ENCODE results near the gene S100A8. TPM values are rescaled to one million over a fixed set of nuclear protein-coding genes. Genes with fewer than 3 reads are reported as not detected.

The S100A8 gene
- total and polyA plus RNA-seq, 4 donors = 38.4 to 99.3 (median 41.9) TPM

DNA sequence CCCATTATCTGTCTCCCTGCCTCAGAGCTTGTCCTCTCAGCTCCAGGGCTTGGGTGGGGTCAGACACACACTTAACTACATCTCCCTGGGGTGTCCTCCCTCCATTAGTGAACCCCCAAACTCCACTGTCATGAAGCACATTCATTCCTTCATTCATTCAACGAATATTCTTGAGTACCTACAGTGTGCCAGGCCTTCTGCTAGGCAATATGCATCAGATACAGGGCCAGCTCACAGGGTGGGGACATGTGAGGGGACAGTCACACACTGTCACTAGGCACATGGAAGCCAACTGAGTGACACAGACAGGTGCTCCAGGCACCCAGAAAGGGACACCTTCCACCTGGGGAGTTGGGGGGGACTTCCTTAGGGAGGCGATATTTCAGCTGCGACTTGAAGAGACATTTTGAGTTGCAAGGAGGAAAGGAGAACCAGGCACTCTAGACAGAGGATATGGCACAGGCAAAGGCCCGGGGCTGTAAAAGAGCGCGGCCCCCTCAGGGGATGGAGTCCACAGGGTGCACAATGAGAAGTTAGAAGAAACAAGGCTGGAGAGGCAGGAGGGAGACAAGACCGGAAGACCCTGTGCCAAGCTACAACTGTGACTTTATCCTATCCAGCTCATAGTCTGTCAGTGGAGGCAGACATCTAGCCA is 8.7 kb upstream of the S100A8 start:
- Histone ChIP-seq H3K9ac (ENCODE audit: low read depth in 1 of 2, low read length in 2 of 2) (no peak overlapping the region), H3K27ac (ENCODE audit: low read depth in 1 of 2, low read length in 2 of 2) (no peak overlapping the region), H3K9me3 (ENCODE audit: control insufficient read depth in 4 of 4, low read length in 3 of 4) (no peaks in the 10 kb centered on the region), H3K4me3 (ENCODE audit: low read depth in 1 of 3, low read length in 3 of 3) (no peak overlapping the region), H3K36me3 (ENCODE audit: control insufficient read depth in 4 of 4, insufficient read depth in 3 of 4, low read depth in 1 of 4, low read length in 3 of 4) (no peaks in the 10 kb centered on the region), H3K27me3 (ENCODE audit: control insufficient read depth in 4 of 4, insufficient read depth in 4 of 4, low read length in 3 of 4) (peaks cover 0 to under 1% (median 0%) of the 10 kb centered on the region in 4 donors), H3K4me1 (ENCODE audit: control insufficient read depth in 4 of 4, insufficient read depth in 4 of 4, low read length in 3 of 4) (no peaks in the 10 kb centered on the region)
- DNase-seq (ENCODE audit: low spot score) = peak; percentile 22
- 79% methylated on average over 7 of the region's 7 CpGs for WGBS
- no peak for TF ChIP-seq RAD21 (IDR thresholded peaks at IDR 0.05)
- no peak for TF ChIP-seq RXRA (IDR thresholded peaks at IDR 0.05)
- no peak for TF ChIP-seq FOXA1 (IDR thresholded peaks at IDR 0.05)
- TF ChIP-seq HNF4G (IDR thresholded peaks at IDR 0.05) = no peak
- no peak for TF ChIP-seq YY1 (IDR thresholded peaks at IDR 0.05)

- Histone ChIP-seq H3K4me1 (ENCODE audit: control insufficient read depth in 4 of 4, insufficient read depth in 4 of 4, low read length in 3 of 4) (no peaks in the 10 kb centered on the region), H3K4me3 (ENCODE audit: low read depth in 1 of 3, low read length in 3 of 3) (no peak overlapping the region), H3K36me3 (ENCODE audit: control insufficient read depth in 4 of 4, insufficient read depth in 3 of 4, low read depth in 1 of 4, low read length in 3 of 4) (no peaks in the 10 kb centered on the region), H3K9ac (ENCODE audit: low read depth in 1 of 2, low read length in 2 of 2) (no peak overlapping the region), H3K9me3 (ENCODE audit: control insufficient read depth in 4 of 4, low read length in 3 of 4) (no peaks in the 10 kb centered on the region), H3K27ac (ENCODE audit: low read depth in 1 of 2, low read length in 2 of 2) (no peak overlapping the region), H3K27me3 (ENCODE audit: control insufficient read depth in 4 of 4, insufficient read depth in 4 of 4, low read length in 3 of 4) (peaks cover 0 to 5% (median 0%) of the 10 kb centered on the region in 4 donors)
- peak; percentile 23 for DNase-seq (ENCODE audit: low spot score)
- TF ChIP-seq, protein P1, sequence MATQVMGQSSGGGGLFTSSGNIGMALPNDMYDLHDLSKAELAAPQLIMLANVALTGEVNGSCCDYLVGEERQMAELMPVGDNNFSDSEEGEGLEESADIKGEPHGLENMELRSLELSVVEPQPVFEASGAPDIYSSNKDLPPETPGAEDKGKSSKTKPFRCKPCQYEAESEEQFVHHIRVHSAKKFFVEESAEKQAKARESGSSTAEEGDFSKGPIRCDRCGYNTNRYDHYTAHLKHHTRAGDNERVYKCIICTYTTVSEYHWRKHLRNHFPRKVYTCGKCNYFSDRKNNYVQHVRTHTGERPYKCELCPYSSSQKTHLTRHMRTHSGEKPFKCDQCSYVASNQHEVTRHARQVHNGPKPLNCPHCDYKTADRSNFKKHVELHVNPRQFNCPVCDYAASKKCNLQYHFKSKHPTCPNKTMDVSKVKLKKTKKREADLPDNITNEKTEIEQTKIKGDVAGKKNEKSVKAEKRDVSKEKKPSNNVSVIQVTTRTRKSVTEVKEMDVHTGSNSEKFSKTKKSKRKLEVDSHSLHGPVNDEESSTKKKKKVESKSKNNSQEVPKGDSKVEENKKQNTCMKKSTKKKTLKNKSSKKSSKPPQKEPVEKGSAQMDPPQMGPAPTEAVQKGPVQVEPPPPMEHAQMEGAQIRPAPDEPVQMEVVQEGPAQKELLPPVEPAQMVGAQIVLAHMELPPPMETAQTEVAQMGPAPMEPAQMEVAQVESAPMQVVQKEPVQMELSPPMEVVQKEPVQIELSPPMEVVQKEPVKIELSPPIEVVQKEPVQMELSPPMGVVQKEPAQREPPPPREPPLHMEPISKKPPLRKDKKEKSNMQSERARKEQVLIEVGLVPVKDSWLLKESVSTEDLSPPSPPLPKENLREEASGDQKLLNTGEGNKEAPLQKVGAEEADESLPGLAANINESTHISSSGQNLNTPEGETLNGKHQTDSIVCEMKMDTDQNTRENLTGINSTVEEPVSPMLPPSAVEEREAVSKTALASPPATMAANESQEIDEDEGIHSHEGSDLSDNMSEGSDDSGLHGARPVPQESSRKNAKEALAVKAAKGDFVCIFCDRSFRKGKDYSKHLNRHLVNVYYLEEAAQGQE (IDR thresholded peaks at IDR 0.05) = no peak
- TF ChIP-seq YY1 (IDR thresholded peaks at IDR 0.05) = no peak
- no peak for TF ChIP-seq FOXA1 (IDR thresholded peaks at IDR 0.05)
- 79% methylated on average over 6 of the region's 6 CpGs for WGBS
Observed at GRCh38 chr1:153397924-153398651, 7.2 kb upstream of the S100A8 start.

DNA sequence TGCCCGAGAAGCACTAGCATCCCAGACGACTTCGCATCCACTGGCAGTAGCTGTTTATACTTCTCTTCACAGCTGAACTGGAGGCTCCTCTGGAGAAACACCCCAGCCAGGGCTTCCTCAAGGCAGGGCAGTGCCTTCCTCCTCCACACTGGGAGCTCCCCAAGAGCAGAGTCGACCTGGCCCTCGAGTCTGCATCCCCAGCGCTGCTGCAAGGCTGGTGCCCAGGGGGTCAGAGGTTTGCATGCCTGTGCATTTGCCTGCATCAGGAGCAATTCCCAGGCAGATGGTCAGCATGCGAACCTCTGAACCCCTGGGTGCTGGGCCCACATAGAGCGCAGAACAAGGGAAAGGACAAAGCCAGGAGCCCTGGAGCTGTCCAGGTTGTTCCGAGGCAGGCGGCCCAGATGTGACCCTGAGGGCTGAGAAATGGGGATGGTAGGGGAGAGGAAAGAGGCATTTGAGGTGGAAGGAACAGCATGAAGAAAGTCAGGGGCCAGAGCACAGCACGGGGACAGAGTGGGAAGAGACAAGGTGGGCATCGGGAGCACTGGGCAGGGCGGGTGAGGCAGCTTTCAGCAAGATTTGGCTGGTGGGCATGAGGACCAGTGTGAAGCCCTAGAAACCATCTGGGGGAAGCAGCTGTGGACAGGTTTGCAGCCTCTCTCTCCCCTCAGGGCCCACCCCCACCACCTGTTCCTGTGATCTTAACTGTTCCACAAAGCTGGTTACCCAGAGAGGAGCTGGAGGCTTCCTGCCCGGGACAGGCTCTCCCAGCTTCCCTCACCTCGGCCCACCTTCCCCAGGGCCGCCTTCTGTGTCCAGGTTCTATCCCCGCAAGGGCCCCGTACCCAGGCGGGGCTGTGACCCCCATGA is 6.4 kb upstream of the S100A8 start:
- peak; percentile 29 for DNase-seq (ENCODE audit: low spot score)
- TF ChIP-seq JUND (IDR thresholded peaks at IDR 0.05) = no peak
- TF ChIP-seq, protein P1 (IDR thresholded peaks at IDR 0.05) = no peak
- TF ChIP-seq SP1 (IDR thresholded peaks at IDR 0.05) = no peak
- TF ChIP-seq RXRA (IDR thresholded peaks at IDR 0.05) = no peak
- TF ChIP-seq HNF4G (IDR thresholded peaks at IDR 0.05) = no peak
- no peak for TF ChIP-seq TAF1 (conservative IDR thresholded peaks at IDR 0.05)
- Histone ChIP-seq H3K4me3 (ENCODE audit: low read depth in 1 of 3, low read length in 3 of 3) (no peak overlapping the region), H3K36me3 (ENCODE audit: control insufficient read depth in 4 of 4, insufficient read depth in 3 of 4, low read depth in 1 of 4, low read length in 3 of 4) (no peaks in the 10 kb centered on the region), H3K9ac (ENCODE audit: low read depth in 1 of 2, low read length in 2 of 2) (no peak overlapping the region), H3K27ac (ENCODE audit: low read depth in 1 of 2, low read length in 2 of 2) (no peak overlapping the region), H3K27me3 (ENCODE audit: control insufficient read depth in 4 of 4, insufficient read depth in 4 of 4, low read length in 3 of 4) (peaks cover 0 to 5% (median 0%) of the 10 kb centered on the region in 4 donors), H3K9me3 (ENCODE audit: control insufficient read depth in 4 of 4, low read length in 3 of 4) (no peaks in the 10 kb centered on the region), H3K4me1 (ENCODE audit: control insufficient read depth in 4 of 4, insufficient read depth in 4 of 4, low read length in 3 of 4) (no peaks in the 10 kb centered on the region)
- 82% methylated on average over 19 of the region's 19 CpGs for WGBS

Data from liver (tissue), 9 donors.